ENCODE data around the gene FKBP5.

DNA sequence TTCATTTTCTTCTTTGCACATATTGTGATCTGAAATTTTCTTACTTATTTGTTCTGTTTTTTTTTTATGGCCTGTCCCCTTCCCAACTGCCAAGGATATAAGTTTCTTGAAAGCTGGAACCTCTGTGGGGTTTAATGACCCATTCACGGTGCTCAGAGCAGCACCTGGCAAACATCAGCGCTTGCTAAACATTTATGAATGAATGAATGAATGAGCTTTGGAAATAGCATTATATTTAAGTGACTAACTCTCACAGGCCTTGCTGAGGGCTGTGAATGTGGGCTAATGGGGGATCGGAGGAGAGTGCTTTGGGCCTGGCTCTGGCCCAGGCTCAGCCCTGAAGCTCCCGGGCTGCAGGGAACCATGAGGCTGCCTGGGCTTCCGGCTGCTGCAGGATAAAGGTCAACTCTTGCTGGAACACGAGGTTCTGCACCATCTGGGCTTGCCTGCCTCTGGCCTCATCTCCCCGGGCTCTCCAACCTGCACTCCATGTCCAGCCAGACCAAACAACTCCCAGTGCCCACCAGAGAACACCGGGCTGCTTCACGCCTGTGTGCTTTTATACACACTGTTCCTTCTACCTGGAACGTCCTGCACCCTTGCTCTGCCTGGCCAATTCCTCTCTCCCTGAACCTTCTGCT lies 33.5 kb upstream of the FKBP5 start:
- TF ChIP-seq CTCF (IDR thresholded peaks at IDR 0.05), result no peak
- TF ChIP-seq POLR2AphosphoS5 (IDR thresholded peaks at IDR 0.05), result no peak
- TF ChIP-seq POLR2A (IDR thresholded peaks at IDR 0.05), result no peak
